ENCODE data around the gene EFNA4.
A peak's percentile ranks its signal among the peaks of the same experiment; 100 is the strongest.

DNA sequence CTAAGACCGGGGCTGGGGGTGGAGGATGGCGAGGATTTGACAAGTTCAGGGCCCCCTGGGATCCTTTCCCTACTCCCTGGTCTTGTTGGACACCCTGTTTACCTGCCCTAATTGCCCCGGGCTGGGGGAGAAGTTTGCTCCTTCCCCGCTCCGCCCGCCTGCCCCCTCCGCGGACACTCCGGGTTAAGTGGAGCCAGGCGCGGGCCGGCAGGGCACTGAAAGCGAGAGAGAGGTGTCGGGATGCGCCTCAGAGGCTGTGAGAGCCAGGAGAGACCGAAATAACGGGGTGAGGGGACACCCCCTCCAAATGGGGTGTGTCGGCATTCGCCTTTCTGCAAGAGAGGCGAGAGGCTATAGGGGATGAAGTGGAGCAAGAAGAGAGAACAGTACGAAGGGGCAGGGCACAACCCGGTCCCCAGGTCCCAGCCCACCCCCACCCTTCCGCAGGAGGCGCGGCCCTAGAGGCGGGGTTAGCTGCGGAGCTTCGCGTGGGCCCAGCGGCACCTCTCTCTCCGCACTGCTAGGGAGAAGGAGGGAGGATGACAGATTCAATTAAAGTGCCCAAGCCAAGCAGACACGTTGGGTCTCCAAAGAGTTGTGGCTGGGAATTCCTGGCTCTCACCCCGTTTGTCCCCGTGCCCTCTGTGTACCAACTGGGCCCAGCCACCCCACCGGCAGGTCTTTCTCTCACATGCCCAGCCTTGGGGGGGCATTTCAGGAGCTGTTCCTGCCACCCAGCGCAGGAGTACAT is 18.9 kb downstream of the EFNA4 start:
- TF ChIP-seq, protein P1, sequence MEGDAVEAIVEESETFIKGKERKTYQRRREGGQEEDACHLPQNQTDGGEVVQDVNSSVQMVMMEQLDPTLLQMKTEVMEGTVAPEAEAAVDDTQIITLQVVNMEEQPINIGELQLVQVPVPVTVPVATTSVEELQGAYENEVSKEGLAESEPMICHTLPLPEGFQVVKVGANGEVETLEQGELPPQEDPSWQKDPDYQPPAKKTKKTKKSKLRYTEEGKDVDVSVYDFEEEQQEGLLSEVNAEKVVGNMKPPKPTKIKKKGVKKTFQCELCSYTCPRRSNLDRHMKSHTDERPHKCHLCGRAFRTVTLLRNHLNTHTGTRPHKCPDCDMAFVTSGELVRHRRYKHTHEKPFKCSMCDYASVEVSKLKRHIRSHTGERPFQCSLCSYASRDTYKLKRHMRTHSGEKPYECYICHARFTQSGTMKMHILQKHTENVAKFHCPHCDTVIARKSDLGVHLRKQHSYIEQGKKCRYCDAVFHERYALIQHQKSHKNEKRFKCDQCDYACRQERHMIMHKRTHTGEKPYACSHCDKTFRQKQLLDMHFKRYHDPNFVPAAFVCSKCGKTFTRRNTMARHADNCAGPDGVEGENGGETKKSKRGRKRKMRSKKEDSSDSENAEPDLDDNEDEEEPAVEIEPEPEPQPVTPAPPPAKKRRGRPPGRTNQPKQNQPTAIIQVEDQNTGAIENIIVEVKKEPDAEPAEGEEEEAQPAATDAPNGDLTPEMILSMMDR (IDR thresholded peaks at IDR 0.05): no peak
- TF ChIP-seq EZH2phosphoT487 (IDR thresholded peaks at IDR 0.05): peak; percentile 97
